OCI-M1 (cell line): ENCODE data around the gene IWS1.
"Not testable (repeated sequence)": the region's sequence is repeated elsewhere in the genome, so short reads cannot be mapped to it uniquely, and the experiment has no call there.

Experiments
- DNase-seq: peaks from one replicate; lab custom pipeline; 2025; lab: John Stamatoyannopoulos, UW

IWS1 gene

DNA sequence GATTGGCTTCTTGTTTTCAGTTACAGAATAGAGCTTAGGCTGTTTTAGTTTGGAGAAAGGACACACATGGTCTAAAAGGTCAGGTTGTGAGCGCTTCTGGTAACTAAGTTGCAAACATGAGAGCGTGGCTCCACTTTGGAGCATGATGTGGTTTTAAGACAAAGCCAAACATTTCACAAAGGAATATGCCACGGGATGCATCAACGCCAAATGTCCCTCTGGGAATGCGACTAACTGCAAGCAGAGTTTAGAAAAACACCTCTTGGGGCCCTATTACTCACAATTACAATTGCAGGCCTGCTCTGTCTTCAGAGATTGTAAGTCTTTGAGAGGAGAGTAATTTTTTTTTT lies 34.6 kb upstream of the IWS1 start:
- no peak for DNase-seq

DNA sequence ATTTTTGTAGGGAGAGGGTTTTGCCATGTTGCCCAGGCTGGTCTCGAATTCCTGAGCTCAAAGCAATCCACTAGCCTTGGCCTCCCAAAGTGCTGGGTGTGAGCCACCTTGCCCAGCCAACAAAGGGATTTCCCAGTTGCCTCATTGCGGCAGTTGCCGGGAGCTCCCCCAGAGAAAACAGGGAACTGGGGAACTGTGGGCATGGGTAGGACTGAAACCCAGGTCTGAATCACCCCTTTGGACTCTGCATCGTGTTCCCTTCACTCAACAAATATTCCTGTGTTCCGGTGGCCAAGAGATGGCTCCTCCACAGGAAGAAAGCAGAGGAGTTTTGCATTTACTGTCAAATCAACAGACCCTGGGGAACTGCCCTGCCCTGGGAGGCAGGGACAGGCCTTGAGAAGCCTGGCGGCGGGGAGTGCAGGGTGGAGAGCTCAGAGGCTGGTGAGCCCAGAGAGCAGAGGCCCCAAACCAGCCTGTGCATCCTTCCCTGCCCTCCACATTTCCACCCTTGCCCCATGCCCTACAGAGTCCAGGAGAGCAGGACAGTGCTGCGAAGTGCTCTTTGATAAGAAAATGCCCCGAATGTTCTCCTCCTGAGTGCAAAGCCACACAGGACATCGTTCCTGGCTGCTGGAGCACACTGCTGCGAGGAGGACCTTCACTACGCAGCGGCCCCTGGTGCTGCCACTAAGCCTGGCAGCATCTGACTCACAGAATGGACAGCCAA lies 34.1 kb upstream of the IWS1 start:
- no peak for DNase-seq

GRCh38 chr2:127559454-127559853 lies 33.2 kb upstream of the IWS1 start:
- DNase-seq, result no peak

DNA sequence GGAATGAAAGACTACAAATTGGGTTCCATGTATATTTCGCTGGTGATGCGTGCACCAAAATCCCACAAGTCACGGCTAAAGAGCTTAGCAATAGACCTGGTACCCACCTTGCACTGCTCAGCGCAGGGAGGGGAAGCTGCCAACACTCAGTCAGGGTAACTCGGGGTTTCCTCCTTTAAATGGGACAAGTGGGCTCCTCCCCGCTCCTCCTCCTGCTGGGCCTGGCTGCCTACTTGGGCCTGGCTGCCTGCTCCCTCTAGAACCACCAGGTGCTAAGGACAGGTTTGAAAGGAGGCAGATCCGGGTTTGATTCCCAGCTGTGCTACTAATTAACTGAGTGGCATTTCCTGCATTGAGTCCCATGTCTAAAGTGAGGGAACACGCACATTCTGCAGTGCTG lies 32.6 kb upstream of the IWS1 start:
- DNase-seq, result no peak

- DNase-seq, result no peak
Measured at GRCh38 chr2:127552846-127553245, 26.6 kb upstream of the IWS1 start.

- no peak for DNase-seq
Measured at GRCh38 chr2:127552336-127552735, 26.0 kb upstream of the IWS1 start.

DNA sequence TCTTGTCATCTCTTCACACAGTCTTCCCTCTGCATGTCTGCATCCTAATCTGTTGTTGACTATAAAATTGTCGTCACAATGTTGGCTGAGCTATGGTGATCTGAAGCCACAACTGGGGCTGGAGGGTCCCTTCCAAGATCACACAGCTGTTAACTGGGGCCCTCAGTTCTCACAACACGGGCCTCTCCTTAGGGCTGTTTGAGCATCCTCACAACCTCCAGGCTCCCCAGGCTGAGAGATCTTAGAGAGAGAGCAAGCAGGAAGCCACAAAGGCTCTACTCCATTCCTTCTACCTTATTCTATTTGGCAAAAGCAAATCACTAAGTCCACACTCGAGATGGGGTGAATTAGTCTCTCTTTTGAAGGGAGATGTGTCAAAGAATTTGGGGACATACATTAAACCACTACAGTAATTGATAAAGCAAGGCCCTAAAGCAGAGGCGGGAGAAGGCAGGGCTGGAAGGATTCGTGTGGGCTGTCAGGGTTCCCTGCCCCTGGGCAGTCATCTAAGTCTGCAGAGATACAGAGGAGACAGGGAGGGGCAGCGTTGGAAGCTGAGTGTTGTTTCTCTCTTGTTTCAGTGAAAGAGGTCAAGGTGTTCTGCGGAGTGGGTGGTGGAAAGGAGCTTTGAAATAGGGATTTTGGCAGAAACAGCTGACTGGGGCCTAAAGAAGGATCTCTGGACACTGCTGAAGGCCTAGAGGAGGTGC lies 25.1 kb upstream of the IWS1 start:
- no peak for DNase-seq

DNA sequence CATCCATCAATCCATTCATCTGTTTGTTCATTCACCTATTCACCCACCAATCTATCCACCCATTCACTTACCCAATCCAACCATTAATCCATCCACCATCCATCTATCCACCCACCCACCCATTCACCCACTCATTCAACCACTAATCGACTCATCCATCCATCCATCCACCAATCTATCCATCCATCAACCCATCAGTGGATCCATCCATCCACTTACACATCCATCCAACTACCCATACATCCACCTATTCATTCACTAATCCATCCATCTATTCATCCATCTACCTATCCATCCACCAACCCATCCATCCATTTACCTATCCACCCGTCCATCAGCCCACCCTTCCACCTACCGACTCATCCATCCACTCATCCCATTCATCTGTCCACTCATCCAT lies 20.5 kb upstream of the IWS1 start:
- no peak for DNase-seq

- no peak for DNase-seq
Measured at GRCh38 chr2:127545796-127546195, 19.5 kb upstream of the IWS1 start.

DNA sequence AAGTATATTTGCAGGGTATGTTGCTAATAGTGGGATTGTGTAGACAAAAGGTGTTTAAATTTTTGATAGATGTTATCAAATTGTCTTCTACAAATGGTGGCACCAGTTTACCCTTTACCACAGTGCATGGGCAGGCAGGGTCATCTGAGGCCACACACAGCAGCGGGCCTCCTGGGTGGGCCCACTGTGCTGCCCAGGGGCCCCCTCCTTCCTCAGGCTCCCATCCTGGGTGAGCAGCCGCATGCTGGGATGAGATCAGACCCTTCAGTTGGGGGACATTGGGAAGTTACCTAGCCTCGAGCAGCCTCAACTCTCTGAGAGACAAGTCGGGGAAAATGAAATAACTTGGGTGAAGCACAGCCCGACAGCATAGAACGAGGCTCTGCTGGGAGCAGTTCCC lies 18.9 kb upstream of the IWS1 start:
- DNase-seq, result no peak

GRCh38 chr2:127543013-127543501 lies 16.8 kb upstream of the IWS1 start:
- peak; percentile 74 for DNase-seq

- no peak for DNase-seq
Measured at GRCh38 chr2:127542231-127542630, 15.9 kb upstream of the IWS1 start.

DNA sequence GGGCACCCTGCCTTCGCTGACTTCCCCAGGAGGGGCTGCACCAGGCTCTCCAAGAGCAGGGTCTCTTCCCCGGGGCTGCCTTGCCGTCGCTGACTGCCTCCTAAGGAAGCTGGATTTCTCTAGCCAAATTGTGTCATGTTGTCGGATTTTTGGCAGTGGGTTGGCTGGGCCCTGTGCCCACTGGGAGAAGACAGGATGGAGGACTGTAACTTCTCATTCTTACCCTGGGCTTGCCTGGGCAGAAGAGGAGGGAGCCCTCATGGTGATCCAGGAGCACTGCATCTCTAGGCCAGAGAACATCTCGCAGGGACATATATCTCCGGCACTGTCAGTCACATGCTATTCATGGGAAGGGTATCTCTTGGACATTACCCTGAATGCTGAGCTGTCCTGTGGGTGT lies 15.5 kb upstream of the IWS1 start:
- DNase-seq, result no peak

DNA sequence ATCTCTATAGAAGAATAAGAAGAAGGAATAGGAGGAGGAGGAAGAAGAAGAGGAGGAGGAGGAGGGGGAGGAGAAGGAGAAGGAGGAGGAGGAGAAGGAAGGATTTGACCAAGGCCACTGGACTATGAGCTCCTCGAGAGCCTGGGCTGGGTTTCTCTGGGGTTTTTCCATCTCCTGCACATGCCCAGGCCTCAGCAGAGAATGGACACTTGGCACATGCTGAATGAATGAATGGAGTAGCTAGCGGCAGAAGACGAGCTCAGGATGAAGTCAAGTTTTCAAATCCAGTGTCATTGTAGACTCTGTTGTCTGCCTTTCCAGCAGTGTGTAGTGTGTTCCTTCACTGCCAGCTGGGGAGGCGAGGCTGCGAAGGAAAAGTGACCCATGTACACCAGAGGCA lies 11.4 kb upstream of the IWS1 start:
- no peak for DNase-seq

GRCh38 chr2:127536707-127537541 lies 10.6 kb upstream of the IWS1 start:
- DNase-seq, result peak; percentile 15

DNA sequence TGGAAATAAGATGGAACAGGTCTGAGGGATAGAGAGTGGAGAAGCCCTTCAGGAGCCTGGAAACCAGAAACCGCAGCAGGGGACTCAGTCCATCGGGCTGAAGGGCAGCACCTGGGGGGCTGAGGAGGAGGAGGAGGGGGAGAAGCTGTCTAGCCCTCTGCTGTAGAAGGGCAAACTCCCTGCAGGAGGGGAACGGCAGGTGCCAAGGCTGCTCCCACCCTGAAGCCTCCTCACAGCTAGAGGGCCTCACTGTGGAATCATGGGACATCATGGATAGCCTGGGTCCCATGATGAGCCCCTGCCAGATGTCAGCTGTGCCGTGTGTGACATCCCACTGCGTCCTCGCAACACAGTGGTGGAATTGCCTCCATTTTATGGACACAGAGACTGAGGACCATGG lies 9.6 kb upstream of the IWS1 start:
- DNase-seq, result no peak

DNA sequence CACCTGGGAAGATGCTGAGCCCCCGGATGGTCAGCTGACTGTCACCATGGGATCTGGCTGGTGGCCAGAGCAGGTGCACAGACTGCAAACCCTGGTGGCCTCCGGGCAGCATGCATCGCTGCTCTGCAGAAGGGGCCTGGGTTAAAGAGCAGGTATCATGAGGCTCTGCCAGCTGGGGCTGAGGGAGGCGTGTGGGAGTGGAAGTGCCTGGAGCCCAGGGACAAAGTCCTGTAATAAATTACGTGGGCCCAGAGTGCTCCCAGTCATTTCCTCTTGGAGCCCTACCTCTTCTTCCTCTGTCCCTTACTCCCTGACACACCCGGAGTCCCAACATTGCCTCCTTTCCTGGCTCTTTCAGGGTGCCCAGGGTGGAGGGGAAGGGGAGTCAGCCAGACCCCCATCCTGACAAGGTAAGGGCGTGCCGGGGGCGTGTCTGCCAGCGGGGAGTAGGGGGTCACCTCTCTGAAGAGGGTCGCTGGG lies 9.2 kb upstream of the IWS1 start, which contains the start of gene MYO7B:
MYO7B (plus strand) TSS at position 262 of the 480 bp plus-strand sequence. CDS start 24,040 bp downstream, outside the sequence.
- no peak for DNase-seq

GRCh38 chr2:127532296-127532695 lies 6.0 kb upstream of the IWS1 start:
- no peak for DNase-seq

- DNase-seq, result no peak
Measured at GRCh38 chr2:127531221-127531648, 4.9 kb upstream of the IWS1 start.

DNA sequence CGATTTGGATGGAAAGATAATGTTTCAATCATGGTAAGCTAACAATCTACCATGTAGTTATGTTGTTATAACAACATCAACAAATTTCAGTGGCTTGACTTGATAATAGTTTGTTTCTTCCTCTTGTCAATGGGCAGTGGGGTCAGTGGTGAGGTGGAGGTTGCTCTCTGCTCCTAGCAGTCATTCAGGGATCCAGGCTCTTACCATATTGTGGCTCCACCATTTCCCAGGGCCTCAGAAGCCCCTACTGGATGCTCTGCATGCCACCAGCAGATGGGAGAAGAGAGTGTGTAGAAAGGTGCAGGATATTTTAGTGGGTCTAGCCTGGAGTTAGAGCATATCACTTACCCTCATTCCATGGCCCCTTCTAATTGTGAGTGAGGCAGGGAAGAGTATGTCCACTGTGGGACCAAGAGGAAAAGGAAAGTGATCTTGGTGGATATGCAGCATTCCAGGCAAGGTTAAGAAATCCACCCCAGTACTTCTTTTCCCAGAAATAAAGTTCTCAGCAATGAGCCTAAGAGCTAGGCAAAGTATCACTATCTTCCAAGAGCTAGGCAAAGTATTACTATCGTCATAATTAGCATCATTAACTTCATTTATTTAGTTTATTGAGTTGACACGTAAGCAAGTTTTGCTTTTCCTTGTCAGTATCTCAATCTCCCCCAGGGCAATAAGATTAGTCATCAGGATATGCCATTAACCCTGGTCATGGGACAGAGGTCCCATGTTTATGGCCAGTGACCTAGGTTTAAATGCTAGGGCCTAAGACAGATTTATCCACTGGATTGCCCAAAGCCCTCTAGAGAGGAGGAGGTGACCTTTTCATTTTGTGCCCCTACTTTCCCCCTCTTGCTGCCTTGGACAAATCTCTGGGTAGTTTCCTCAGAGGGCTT lies 4.2 kb upstream of the IWS1 start:
- DNase-seq, result peak; percentile 5

DNA sequence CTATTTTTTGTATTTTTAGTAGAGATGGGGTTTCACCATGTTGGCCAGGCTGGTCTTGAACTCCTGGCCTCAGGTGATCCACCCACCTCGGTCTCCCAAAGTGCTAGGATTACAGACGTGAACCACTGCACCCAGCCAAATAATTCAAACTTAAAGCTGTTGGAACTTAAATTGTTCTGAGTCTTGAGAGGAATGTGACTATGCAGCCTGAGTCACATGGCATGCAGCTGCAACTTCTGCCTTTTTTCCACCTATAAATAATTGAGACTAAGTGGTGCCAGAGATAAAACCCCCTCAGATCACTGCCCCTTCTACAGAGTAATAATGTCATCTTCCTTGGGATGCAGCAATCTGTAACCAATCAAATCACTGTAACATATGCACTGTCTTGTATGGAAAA lies 3.1 kb upstream of the IWS1 start:
- not testable (repeated sequence) for DNase-seq
